OCI-LY3 (cell line): ENCODE data around the gene NPPC.

ENCODE experiments used
- EZH2phosphoT487 ChIP-seq: fragments of 200-600 bp; shearing (Covaris generic); IDR thresholded peaks from 2 replicates; pipeline ENCODE4 v1.6.1; 2018; ENCODE audit warnings: antibody characterized with exemption, mixed run types, low read depth
- TF ChIP-seq, protein P1 (sequence below): fragments of 200-600, 300-600 bp; sonication (generic); IDR thresholded peaks from 2 replicates; pipeline ENCODE4 v1.5.1; 2014; ENCODE audit warnings: antibody characterized with exemption, low read length, low read depth

DNA sequence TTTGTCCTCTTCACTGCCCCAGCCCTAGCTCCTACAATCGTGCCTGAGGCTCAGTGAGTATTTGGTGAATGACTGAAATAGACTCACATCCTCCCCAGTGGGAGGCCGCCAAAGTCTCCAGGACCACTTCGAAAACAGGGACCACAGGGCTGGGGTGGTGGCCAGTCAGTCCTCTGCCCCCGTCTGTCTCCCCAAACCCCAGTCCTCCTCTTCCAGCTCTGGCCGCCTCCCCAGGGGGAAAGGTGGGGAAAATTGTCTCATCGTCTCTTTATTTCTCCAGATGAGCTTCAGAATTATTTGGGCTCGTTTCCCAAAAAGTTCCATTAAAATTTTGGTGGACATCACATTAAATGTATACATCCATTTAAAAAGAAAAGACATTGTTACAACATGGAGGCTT is 43.5 kb downstream of the NPPC start:
- TF ChIP-seq, protein P1, sequence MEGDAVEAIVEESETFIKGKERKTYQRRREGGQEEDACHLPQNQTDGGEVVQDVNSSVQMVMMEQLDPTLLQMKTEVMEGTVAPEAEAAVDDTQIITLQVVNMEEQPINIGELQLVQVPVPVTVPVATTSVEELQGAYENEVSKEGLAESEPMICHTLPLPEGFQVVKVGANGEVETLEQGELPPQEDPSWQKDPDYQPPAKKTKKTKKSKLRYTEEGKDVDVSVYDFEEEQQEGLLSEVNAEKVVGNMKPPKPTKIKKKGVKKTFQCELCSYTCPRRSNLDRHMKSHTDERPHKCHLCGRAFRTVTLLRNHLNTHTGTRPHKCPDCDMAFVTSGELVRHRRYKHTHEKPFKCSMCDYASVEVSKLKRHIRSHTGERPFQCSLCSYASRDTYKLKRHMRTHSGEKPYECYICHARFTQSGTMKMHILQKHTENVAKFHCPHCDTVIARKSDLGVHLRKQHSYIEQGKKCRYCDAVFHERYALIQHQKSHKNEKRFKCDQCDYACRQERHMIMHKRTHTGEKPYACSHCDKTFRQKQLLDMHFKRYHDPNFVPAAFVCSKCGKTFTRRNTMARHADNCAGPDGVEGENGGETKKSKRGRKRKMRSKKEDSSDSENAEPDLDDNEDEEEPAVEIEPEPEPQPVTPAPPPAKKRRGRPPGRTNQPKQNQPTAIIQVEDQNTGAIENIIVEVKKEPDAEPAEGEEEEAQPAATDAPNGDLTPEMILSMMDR: no peak
- no peak for TF ChIP-seq EZH2phosphoT487
